HG03039 (cell line): ENCODE data around the gene NCAPD2.

Experiments used
- ATAC-seq: cut with Tn5 transposase; IDR thresholded peaks from one replicate; pipeline ENCODE4 v1.9.1; 2021; ENCODE audit warnings: mild to moderate bottlenecking, moderate library complexity; ENCODE audit not compliant: unreplicated experiment

Gene NCAPD2

GRCh38 chr12:6569312-6569711 is 75.4 kb downstream of the NCAPD2 start:
- ATAC-seq: no peak

- no peak for ATAC-seq
Observed at GRCh38 chr12:6569786-6570185, 75.9 kb downstream of the NCAPD2 start.

DNA sequence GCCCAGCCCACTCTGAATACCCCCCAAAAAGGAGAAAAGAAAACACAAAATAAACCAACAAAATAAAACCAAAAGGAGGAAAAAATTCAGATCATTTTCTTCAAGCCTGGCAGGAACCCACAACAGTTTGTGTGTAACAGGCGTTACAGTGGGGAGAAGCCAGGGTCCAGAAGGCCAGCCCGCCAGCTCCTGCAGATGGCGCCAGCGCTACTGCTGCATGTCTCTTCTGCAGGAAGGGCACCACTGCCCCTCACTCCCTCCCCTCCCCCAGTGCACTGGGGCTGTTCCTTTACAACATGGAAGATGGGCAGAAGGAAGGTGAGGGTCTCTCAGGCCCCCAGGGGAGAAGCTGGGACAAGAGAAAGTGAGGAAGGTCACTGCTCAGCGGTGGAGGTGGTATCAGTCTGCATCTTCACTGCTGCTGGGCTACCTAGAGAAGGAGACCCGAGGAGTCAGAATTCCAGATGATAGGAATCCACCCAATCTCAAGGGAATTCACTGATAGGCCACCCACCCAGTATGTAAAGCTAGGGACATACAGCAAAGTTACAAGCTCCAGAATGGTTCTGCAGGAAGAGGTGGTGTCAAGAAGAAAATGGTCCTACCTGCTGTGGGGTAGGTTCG is 76.5 kb downstream of the NCAPD2 start:
- ATAC-seq: no peak

DNA sequence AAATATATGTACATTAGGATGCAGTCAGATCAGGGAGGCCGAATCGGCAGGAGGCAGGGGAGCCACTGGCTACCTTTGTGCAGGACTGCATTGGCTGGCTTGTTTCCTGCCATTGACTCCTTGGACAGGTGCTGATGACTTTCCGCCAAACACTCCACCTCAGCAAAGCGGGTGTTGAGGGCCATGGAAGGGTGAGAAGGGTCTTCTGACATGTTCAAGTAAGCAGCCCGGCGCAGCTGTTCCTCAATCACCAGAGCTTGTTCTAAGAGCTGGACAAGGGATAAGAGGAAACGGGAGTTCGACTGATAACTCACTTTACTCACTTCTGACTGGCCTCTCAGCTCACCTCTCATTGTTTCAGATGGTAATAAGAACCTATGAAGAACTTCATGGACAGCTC is 79.1 kb downstream of the NCAPD2 start:
- ATAC-seq: no peak

DNA sequence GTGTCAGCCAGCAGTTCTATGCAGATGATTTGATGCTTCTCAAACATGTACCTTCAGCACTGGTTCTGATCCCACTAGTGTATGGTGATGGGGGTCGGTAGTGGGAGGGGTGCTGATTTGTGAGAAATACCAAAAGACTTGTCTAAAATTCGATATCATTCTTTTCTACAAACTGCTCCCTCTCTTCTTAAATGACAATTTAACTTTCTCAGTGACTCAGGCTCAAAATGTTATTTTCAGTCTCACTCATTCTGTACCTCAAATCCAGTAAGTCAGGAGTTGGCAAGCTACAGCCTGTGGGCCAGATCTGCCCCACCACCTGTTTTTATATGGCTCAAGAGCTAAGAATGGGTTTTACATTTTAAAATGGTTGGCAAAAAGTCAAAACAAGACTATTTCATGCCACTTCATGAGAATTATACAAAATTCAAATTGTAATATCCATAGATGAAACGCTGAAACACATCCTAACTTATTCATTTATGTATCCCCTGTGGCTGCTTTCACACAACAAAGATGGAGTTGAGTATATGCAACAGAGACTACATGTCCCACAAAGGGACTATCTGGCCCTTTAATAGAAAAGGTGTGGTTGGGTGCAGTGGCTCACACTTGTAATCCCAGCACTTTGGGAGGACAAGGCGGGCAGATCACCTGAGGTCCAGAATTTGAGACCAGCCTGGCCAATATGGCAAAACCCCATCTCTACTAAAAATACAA is 80.8 kb downstream of the NCAPD2 start:
- no peak for ATAC-seq

DNA sequence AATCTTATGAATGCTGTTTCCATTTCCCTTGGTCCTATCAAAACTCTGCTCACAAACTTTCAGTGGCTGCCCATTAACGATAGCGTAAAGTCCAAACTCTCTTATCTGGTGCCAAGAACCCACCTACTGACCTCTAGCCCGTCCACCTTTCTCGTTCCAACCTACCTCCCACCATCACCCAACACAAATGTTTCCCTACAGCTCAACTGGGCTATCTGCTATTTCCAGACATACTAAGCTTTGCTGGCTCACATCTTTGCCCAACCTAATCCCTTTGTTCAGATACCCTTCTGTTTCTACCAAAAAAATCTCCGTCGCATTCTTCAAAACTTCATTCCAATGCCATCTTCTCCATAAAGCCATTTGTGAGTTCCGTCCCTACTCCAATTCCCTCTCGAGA is 81.7 kb downstream of the NCAPD2 start:
- no peak for ATAC-seq
